ENCODE data around the gene SYTL4. TPM values are rescaled to one million over a fixed set of nuclear protein-coding genes. Genes with fewer than 3 reads are reported as not detected.

Gene SYTL4
- total RNA-seq, 1 donor from 2014 or later: 2.1 TPM

- intact Hi-C loops (cut with DNase I): no loop called here
These were observed 33.4 kb downstream of the SYTL4 start for GRCh38 chrX:100698551-100698950.

GRCh38 chrX:100696699-100697351, 35.1 kb downstream of the SYTL4 start:
- no peak for DNase-seq (ENCODE audit: low spot score in 2 of 2)
- H3K9me3 ChIP-seq: no peaks in the 10 kb centered on the region
- intact Hi-C loops (cut with DNase I): no loop called here
- no peaks in the 10 kb centered on the region for H3K27me3 ChIP-seq
- no peaks in the 10 kb centered on the region for H3K4me1 ChIP-seq
- H3K4me3 ChIP-seq: no peak overlapping the region
- H3K36me3 ChIP-seq: no peaks in the 10 kb centered on the region
- TF ChIP-seq CTCF (IDR thresholded peaks at IDR 0.05): no peak
- no peak overlapping the region for H3K27ac ChIP-seq

More at GRCh38 chrX:100698551-100698950, 33.4 kb downstream of the SYTL4 start:
- DNase-seq (ENCODE audit: low spot score in 2 of 2): no peak
- Histone ChIP-seq H3K36me3 (no peaks in the 10 kb centered on the region), H3K4me1 (no peaks in the 10 kb centered on the region), H3K4me3 (no peak overlapping the region), H3K27me3 (no peaks in the 10 kb centered on the region), H3K9me3 (no peaks in the 10 kb centered on the region), H3K27ac (no peak overlapping the region)
- no peak for TF ChIP-seq CTCF (IDR thresholded peaks at IDR 0.05)

- Histone ChIP-seq H3K36me3 (no peaks in the 10 kb centered on the region), H3K9me3 (no peaks in the 10 kb centered on the region), H3K27me3 (no peaks in the 10 kb centered on the region), H3K4me1 (no peaks in the 10 kb centered on the region), H3K27ac (no peak overlapping the region), H3K4me3 (no peak overlapping the region)
- intact Hi-C loops (cut with DNase I): no loop called here
- no peak for TF ChIP-seq CTCF (IDR thresholded peaks at IDR 0.05)
- no peak for DNase-seq (ENCODE audit: low spot score in 2 of 2)
These were observed 35.9 kb downstream of the SYTL4 start for GRCh38 chrX:100695991-100696390.

GRCh38 chrX:100695302-100695701, 36.6 kb downstream of the SYTL4 start:
- intact Hi-C loops (cut with DNase I): no loop called here
- Histone ChIP-seq H3K36me3 (no peaks in the 10 kb centered on the region), H3K4me1 (no peaks in the 10 kb centered on the region), H3K4me3 (no peak overlapping the region), H3K27ac (no peak overlapping the region), H3K9me3 (no peaks in the 10 kb centered on the region), H3K27me3 (no peaks in the 10 kb centered on the region)
- DNase-seq (ENCODE audit: low spot score in 2 of 2): no peak
- no peak for TF ChIP-seq CTCF (IDR thresholded peaks at IDR 0.05)

GRCh38 chrX:100687546-100687945, 44.4 kb downstream of the SYTL4 start:
- intact Hi-C loops (cut with DNase I): loop anchor here (10.0 kb wide), 1 partner anchor 173 kb away; no protein-coding TSS in a partner anchor
- Histone ChIP-seq H3K27ac (no peak overlapping the region), H3K4me1 (no peaks in the 10 kb centered on the region), H3K4me3 (no peak overlapping the region), H3K27me3 (no peaks in the 10 kb centered on the region), H3K36me3 (no peaks in the 10 kb centered on the region), H3K9me3 (no peaks in the 10 kb centered on the region)
- no peak for TF ChIP-seq CTCF (IDR thresholded peaks at IDR 0.05)
- no peak for DNase-seq (ENCODE audit: low spot score in 2 of 2)

Data from ascending aorta (tissue), 2 donors.